GM21528 (cell line): Measurements from ENCODE around the gene MRTFB.

ENCODE experiments used
- ATAC-seq: cut with Tn5 transposase; IDR thresholded peaks from one replicate; pipeline ENCODE4 v1.9.1; 2021; ENCODE audit warnings: mild to moderate bottlenecking, moderate library complexity; ENCODE audit not compliant: unreplicated experiment, low FRiP score

The MRTFB gene

DNA sequence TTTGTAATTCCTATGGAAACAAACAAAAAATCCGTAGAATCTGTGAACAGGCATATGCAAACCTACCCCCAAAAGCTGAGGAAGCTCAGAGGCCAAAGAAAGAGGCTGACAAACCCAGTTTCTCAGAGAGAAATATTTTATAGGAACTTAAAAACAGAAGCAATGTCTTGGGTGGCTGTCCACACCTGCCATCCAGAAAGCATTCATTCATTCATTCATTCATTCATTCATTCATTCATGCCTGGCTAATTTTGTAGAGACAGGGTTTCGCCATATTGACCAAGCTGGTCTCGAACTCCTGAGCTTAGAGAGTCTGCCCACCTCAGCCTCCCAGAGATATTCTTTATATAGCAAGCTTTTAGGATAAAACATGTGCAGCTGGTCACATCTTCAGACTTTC lies 154.3 kb downstream of the MRTFB start:
- ATAC-seq = no peak

DNA sequence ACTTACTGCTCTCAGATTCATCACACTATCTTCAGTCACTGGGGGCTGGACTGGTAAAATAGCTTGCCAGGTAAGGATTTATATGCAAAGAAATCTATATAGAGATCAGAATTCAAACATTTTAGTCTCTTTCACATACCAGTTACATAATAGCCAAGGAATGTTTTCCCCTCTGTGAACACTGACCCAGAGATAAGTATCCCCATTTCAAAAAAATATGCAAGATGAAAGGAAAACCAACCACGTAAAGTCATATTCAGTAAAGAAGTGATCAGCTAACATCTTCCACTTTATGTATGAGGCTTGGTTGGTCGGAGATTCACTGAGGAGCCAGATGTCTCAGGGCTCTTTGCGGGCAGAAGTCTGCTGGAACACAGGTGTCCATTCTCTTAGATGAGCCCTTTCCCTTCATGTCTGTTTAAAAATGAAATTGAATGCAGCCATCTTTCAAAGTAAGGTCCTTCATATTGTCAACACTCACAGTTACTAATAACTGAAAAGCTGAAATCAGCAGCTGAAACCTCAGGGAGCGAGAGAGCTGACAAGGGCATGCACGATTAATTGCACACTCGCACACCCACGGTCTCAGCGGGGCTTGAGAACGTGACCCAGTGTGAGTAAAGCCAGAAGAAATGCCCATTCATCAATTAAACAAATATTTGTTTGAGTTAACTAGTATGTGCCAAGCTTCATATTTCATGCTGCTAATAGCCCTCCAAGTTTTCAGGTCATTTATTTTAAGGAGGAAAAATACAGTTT lies 161.2 kb downstream of the MRTFB start:
- no peak for ATAC-seq

DNA sequence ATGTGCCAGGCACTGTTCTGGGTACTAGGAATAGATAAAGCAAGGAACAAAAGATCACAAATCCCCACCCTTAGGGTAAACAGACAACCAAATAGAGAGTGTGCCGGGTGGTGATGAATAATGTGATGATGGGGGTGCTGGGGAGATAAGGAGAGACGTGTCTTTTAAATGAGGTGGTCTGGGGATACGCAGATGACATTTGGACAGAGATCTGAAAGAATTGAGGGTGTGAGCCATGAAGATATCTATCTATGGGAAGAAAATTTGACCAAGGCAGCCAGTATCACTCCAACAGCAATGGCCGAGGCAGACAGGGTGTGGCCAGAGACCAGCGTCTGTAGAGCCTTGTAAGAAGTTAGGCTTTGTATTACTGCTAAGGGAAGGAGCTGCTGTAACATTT lies 165.3 kb downstream of the MRTFB start:
- no peak for ATAC-seq

DNA sequence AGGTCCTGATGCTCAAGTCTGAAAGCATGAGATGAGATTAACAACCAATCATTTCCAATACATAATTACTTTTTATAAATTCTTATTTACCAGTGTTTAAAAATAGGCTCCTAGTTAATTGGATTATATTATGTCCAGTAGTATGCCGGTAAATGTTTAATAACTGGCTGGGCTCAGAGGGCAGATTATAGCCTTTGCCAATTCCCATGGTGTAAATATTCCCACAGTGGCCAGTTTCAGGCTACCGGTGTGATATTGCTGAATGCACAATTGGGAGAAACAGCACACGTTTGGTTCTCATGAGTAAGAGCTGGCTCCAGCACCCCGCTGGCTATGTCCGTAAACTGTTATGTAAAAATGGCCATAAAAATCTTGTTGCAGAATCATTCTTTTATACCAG lies 167.6 kb downstream of the MRTFB start:
- no peak for ATAC-seq

DNA sequence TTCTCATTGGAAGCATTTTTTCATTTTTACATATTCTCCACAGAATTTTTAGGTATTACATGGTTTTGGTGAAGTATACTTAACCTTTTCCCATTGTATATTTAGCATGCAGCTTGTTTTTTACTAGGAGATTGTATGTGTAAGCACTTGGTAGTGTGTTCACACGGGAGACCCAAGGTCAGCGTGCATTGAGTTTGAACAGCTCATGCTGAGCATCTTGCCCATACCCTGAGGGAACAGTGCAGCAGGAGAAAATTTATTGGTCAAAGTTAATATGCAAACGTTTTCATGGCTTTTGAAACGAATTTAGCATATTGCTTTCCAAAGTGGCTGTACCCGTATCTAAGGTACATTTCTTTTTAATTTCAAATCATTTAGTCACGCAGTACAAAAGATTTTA lies 168.7 kb downstream of the MRTFB start:
- ATAC-seq = no peak

DNA sequence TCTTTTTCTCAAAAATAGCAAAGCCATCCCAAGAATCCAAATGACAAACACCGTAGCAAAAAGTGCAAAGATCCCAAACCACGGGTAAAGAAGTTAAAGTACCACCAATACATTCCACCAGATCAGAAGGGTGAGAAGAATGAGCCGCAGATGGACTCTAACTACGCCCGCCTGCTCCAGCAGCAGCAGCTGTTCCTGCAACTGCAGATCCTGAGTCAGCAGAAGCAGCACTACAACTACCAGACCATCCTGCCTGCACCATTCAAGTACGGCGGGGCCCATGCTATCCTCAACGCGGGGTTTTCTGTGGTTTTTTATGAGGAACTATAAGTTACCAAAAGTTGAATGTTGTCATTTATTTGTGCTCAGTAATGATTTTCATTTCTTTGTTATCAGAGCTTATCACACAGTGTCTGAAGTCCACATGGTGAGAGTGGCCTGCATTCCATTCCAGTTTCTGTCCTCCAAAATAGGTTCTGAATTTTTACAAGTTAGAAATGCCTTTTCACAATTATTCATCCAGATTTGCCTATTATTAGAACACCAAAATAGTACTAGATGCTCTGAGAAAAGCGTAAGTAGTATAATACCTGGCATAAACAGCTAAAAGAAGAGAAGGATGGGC lies 169.2 kb downstream of the MRTFB start:
- no peak for ATAC-seq

DNA sequence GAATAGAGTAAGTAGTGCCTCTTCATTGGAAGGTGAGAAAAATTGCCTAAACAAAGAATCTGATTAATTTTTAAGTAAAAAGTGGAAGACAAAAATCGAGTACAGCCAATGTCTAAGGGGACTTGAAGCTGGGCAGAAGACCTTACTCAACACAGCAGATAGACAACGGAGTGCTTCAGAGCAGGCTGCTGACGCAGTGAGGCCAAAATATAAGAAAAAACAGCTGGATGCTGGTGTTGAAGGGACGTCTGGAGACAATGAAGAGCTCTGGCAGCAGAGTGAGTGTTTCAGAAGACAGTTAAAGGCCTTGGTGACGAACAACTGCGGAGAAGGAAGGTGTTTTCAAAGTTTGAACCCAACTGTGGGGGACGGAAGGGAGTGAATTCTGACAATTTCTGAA lies 169.8 kb downstream of the MRTFB start:
- ATAC-seq = no peak

DNA sequence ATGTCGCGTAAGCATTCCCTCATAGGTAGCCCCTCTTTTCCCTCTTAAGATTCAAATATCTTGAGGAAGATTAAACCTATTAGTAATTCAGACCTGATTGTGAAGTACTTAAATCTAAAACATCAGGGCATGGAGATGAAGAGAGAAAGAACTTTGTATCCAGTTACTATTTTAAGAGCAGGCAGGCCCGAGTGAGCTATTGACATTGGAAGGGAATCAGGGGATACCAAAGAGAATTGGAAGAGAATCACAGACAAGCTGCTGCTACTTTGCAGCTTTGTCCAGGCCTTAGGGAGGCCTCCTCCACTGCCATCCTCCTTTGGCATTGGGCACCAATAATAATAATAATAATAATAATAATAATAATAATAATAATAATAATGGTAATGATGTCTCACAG lies 170.5 kb downstream of the MRTFB start:
- no peak for ATAC-seq

DNA sequence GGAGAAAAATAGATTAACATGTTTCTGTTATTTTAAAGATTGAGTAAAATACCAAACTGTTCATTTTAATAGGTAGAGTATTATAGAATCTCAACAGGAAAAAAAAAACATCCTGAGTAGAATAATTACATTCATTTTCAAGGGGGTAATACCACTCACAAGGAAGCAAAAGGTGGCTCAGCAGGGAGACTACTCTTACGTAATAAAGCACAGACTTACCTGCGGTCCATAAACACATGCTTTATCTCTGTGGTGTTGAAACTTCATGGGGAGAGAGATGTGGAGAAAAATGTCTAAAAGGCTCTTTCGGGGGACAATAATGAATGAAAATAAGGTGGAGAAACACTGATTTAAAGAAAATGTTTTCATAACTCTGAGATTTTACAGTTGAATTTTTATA lies 171.7 kb downstream of the MRTFB start:
- ATAC-seq = no peak

DNA sequence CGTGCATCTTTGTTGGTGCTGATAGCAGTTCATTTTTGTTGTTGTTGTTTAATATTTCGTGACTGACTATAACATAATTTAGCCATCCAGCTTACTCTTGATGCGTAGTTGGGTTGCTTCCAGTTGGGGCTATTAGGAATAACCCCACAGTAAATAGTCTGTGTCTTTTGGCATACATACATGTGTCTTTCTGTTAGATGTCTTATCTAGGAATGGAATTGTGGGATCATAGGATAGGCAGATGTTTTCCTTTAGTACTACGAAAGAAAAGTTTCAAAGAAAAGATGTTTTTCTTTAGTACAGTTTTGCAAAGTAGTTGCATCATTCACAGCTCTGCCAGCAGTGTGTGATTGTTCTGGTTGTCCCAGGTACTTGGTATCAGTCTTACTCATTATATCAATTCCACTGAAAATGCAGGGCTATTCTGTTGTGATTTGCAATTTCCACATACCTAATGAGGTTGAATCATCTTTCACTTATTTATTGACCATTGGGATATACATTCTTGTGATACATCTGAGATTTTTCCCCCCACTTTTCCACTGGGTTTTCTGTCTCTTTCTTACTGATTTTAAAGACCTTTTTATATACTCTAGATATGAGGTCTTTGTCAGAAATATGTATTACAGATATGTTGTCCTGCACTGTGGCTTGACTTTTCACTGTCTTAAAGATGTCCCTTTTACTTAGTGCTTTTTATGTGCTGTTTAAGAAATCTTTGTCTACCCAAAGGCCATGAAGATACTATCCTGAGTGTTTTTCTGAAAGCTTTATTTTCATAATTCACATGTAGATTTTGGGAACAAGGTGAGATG lies 173.3 kb downstream of the MRTFB start:
- ATAC-seq = no peak

DNA sequence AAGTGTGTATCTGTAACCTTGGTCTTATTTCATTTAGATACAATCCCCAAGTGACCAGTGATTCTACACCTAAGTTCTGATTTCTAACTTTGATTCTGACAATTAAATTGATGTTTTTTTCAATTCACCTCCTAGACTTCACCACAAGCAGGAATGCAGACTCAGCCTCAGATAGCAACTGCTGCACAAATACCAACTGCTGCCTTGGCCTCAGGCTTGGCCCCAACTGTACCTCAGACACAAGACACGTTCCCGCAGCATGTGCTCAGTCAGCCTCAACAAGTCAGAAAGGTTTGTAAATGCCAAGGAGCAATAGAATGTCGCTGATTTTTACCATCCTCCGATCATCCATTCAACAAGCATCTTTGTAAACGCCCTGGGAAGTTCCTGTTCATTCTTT lies 177.7 kb downstream of the MRTFB start:
- ATAC-seq = no peak

DNA sequence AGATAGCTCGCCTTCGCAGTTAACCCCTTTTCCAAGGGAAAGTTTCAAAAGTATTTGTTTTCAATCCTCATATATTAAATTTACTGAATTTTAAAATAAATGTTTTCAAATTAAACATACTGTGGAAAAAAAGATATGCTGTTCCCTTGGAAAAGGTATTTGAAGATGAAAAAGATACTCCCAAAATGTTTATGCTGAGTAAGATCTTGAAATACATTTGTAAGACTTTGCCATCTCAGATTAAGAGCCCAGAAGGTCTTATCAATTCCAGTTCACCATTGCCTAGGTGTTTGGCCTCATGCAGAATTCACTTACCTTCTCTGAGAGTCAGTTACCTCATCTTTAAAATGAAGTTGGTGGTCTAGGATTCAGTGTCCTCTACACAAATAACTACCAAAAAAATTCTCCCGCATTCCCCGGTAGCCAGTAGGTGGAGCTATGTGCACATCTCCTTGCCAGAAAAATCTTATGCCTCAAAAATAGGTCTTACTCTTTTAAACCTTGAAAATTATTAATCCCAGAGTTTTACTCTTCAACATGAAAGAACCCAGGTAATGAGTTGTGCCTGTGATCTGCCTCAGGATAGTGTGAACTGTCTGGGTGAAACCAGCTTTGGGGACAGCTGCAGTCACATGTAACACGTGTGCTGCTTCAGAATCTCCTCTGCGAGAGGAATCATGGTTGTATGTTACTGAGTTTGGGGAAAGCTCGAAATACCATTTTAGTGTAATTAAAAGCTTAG lies 178.3 kb downstream of the MRTFB start:
- ATAC-seq = no peak

DNA sequence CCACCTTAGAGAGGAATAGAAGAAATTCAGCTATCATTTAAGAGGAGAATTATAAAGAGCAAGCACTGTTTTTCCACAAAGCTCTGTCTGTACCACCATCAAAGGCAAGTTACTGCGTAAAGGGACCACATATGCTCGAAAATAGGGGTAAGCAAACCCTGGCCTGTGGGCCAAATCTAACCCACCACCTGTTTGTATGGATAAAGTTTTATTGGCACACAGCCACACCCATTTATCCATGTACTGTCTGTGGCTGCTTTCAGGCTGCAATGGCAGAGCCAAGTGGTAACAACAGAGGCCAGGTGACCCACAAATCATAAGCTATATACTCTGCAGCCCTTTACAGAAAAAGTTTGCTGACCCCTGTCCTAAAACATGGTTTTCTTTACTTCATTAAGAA lies 180.3 kb downstream of the MRTFB start:
- ATAC-seq = no peak

DNA sequence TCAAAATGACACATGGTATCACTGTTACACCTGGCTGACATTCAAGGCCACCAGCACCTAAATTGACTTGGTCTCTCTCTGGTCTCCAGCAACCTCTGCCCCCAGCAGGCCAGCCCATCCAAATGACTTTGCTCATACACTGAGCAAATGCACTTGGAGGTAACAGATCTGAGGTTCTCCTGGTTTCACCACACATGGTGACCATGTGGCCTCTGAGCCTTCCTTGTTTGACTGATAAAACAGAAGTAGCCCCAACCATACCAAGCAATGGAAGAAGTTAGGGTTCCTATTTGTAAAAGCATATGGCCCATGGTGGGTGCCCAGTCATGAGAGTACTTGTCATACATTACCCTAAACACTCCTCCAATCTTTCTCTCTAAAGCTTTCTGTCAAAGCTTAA lies 181.7 kb downstream of the MRTFB start:
- ATAC-seq = no peak

DNA sequence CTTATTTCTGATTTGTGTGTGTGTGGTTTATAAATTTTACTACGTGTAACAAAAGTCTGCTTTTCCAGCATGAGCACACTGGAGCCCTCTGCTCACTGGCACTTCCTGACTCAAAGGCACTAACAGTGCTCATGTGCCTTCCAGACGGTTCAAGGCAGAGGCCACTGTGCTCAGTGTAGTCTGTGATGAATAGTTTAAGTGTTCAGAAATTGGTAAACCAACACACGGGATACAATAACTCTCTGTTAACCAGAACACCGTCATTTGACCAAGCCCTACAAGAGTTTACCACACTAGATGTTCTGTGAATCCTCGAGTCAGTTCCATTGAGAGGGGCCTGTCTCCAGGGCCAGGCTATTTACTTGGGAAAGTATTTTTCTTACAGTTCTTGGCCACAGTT lies 191.9 kb downstream of the MRTFB start:
- no peak for ATAC-seq

DNA sequence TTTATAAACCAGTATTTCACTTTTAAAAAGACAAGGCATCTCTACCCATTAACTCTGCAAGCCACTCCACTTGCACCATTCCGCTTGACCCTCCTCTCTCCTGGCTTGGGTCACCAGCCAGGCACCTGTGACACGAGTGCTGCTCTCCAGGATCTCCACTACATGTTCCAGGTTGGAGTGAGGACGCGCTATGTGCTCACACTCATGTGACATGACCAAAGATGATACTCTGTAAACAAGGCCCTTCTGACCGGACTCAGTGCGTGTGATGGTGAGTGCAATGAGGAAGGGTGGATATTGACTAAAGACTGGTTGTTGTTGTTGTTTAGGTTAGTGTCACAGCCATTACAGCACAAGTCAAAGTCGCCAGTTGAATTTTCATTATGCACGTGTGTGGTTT lies 192.7 kb downstream of the MRTFB start:
- ATAC-seq = no peak

DNA sequence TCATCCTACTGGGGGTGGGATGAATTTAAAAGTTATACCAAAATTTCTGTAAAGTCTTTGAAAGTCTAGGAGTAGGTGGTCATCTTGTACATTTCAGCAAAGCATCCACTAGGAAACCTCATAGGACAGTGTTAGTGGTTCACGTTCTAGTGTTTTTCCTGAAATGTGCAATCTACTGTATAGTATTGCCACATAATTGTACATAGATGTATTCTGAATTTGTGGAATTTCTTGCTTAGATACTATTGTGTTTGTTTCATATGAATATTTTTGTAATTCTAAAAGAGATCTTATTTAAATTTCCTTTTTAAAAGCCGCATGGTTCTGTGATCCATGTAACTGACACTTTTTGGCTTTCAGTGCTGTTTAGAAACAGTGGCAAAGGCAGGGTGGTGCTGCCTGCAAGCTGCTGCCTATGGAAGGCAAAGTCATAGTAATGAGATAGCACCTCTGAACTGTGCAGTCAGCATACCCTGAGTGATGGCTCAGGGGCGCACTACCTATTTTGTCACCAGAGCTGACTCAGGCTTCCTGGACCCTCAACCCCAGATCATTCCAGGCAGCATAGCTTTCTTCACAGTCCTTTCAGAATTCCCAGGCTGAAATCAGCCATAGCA lies 193.3 kb downstream of the MRTFB start:
- ATAC-seq = no peak

DNA sequence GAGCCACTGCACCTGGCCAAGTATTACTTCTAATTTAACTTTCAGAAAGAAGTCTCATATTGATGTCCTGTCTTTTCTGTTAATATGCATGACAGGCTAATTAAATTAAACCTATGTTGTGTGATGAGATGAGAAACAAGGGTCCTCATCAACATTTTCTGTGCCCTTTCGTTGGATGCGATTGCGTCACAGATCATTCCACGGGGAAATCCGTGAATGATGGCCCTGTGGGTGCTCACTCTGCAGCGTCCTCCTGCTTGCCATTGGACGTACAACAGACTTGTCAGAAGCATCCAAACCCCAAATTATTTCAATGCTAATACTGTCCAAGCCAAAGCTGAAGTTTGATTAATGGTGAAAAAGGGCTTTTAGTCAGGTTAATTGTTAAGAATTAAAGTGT lies 197.0 kb downstream of the MRTFB start:
- ATAC-seq = no peak

DNA sequence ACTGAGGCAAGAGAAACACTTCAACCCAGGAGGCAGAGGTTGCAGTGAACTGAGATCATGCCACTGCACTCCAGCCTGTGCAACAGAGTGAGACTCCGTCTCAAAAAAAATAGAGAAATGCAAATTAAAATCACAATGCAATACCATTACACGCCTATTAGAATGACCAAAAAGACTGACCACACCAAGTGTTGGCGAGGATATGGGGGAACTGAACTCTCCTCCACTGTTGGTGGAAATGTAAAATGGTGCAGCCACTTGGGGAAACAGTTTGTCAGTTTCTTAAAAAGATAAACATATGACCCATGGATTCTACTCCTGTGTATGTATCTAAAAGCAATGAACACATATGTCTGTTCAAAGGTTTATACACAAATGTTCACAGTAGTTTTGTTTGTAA lies 204.8 kb downstream of the MRTFB start:
- no peak for ATAC-seq

DNA sequence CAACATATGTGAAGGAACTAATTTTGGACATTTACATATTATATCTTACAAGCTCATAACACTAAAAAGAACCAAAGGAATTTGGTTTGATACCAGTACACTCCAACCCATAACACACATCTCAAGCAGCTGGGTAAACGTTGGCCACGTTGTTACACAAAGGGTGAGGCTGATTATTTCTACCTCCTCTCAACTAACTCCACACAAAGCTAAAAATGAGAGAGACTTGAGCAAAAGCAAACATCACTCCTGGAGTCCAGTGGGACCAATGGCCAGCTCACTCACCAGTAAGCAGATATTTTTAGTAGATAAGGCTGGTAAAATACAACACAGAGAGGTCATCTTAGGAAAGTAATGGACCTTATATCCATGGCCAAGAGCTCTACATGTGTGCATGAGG lies 207.6 kb downstream of the MRTFB start:
- no peak for ATAC-seq

DNA sequence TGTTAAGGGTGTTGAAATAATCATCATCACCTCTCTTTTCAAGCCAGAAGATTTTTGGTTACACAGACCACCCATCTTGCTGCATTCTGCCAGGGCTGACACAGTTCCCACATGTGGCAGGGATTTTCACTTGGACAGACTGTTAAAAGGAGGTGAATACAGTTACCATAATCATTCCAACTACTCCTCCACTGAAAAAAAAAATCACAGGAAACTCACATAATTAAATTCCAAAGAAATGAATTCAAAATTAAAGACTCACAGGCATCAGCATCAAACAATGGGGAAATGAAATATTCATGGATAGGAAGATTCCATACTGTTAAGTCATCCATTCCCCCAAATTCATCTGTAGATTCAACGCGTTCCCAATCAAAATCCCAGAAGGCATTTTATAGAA lies 209.4 kb downstream of the MRTFB start:
- ATAC-seq = no peak
